ENCODE data around the gene PLEKHA5. TPM values are rescaled to one million over a fixed set of nuclear protein-coding genes. Genes with fewer than 3 reads are reported as not detected.
"Not testable (repeated sequence)": the region's sequence is repeated elsewhere in the genome, so short reads cannot be mapped to it uniquely, and the experiment has no call there.

PLEKHA5 gene
- polyA plus RNA-seq, 1 of the 3 experiments (the other 2 are of a cell fraction): 7.1 TPM

DNA sequence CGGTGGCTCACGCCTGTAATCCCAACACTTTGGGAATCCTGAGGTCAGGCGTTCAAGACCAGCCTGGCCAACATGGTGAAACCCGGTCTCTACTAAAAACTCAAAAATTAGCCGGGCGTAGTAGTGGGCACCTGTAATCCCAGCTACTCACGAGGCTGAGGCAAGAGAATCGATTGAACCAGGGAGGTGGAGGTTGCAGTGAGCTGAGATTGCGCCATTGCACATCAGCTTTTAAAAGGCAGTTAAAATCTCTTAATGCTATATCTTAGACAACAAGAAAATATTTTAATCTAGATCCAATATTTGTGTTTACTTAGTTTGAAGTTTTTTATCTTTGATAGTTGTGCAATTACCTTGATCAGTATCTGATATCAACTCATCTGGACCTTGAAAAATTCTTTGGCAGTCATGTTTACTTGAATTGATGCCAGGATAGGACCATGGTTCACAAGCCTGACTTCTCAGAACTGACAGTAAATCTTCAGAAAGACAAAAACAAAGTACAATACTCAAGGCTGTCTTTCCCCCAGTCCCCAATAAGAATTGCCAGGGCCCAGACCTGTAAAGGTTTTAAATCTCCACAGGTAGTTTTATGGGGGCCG, 174.7 kb downstream of the PLEKHA5 start:
- no peak overlapping the region for H2AFZ ChIP-seq (ENCODE audit: low read depth)
- no peak overlapping the region for H3K27ac ChIP-seq (ENCODE audit: low read depth in 2 of 2, low read length in 1 of 2)
- H3K9me3 ChIP-seq: no peaks in the 10 kb centered on the region
- CTCF ChIA-PET: interaction anchor here (1.0 to 1.7 kb wide), 3 partner anchors 11 to 122 kb away, joined by 4 to 5 read pairs (median 5); no protein-coding TSS in a partner anchor
- no peak for DNase-seq
- H3K4me1 ChIP-seq (ENCODE audit: control insufficient read depth in 1 of 2, insufficient read depth in 2 of 2, low read depth in 1 of 2, low read length in 1 of 2): peaks cover 0 to 4% of the 10 kb centered on the region in 2 experiments; a peak in 1 of 4 replicates
- no peak overlapping the region for H3K4me2 ChIP-seq
- POLR2A ChIA-PET: no interaction called here
- TF ChIP-seq SMC3 (IDR thresholded peaks at IDR 0.05; ENCODE audit: low read depth, low read length) (no peak), FOXJ3 (CRISPR knock-in tag; IDR thresholded peaks at IDR 0.05) (no peak), NRF1 (IDR thresholded peaks at IDR 0.05; ENCODE audit: low read depth, low read length) (no peak), FOXM1 (IDR thresholded peaks at IDR 0.05; ENCODE audit: low read depth) (no peak), ELF1 (IDR thresholded peaks at IDR 0.05) (no peak), MEF2A (IDR thresholded peaks at IDR 0.05; ENCODE audit: borderline replicate concordance, low read depth) (no peak), RAD21 (IDR thresholded peaks at IDR 0.05; ENCODE audit: low read length) (no peak), EP300 (IDR thresholded peaks at IDR 0.05; ENCODE audit: borderline replicate concordance in 1 of 2, low read depth in 1 of 2, low read length in 1 of 2) (no peak), MAX (IDR thresholded peaks at IDR 0.05; ENCODE audit: low read depth) (no peak)
- no peaks in the 10 kb centered on the region for H4K20me1 ChIP-seq (ENCODE audit: insufficient read depth)
- H3K4me3 ChIP-seq (ENCODE audit: low read depth in 2 of 2, low read length in 1 of 2): no peak overlapping the region
- H3K36me3 ChIP-seq (replicated peaks in 1 of 2; ENCODE audit: control insufficient read depth in 1 of 2, insufficient read depth in 2 of 2, low read length in 1 of 2): no peaks in the 10 kb centered on the region
- H3K27me3 ChIP-seq (ENCODE audit: insufficient read depth): no peaks in the 10 kb centered on the region
- H3K79me2 ChIP-seq (ENCODE audit: insufficient read depth): no peaks in the 10 kb centered on the region
- H3F3A ChIP-seq (replicated peaks; ENCODE audit: insufficient read depth): peaks cover 2% of the 10 kb centered on the region
- no peaks in the 10 kb centered on the region for H3K9me2 ChIP-seq
- WGBS (ENCODE audit: low lambda C conversion rate): 96% methylated on average over 10 of the region's 10 CpGs
- H3K9ac ChIP-seq: no peak overlapping the region

DNA sequence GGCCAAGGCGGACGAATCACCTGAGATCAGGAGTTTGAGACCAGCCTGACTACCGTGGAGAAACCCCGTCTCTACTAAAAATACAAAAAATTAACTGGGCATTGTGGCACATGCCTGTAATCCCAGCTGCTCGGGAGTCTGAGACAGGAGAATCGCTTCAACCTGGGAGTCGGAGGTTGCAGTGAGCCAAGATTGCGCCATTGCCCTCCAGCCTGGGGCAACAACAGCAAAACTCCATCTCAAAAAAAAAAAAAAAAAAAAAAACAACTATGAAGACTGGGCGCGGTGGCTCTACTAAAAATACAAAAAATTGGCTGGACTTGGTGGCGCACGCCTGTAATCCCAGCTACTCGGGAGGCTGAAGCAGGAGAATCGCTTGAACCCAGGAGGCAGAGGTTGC, 176.1 kb downstream of the PLEKHA5 start:
- DNase-seq; H3K4me2 ChIP-seq; POLR2A ChIA-PET; H3K4me1 ChIP-seq (ENCODE audit: control insufficient read depth in 1 of 2, insufficient read depth in 2 of 2, low read depth in 1 of 2, low read length in 1 of 2); H3K4me3 ChIP-seq (ENCODE audit: low read depth in 2 of 2, low read length in 1 of 2); H3K36me3 ChIP-seq (replicated peaks in 1 of 2; ENCODE audit: control insufficient read depth in 1 of 2, insufficient read depth in 2 of 2, low read length in 1 of 2); H3K27ac ChIP-seq (ENCODE audit: low read depth in 2 of 2, low read length in 1 of 2); H4K20me1 ChIP-seq (ENCODE audit: insufficient read depth); H3K9ac ChIP-seq; H3K9me3 ChIP-seq; H3K9me2 ChIP-seq; H3K27me3 ChIP-seq (ENCODE audit: insufficient read depth); H3K79me2 ChIP-seq (ENCODE audit: insufficient read depth); H3F3A ChIP-seq (replicated peaks; ENCODE audit: insufficient read depth); H2AFZ ChIP-seq (ENCODE audit: low read depth): not testable (repeated sequence)
- WGBS (ENCODE audit: low lambda C conversion rate): 95% methylated on average over 14 of the region's 14 CpGs
- CTCF ChIA-PET: interaction anchor here (1.5 kb wide), 1 partner anchor 17 kb away, joined by 4 read pairs; no protein-coding TSS in a partner anchor

- no peak overlapping the region for H3K9ac ChIP-seq
- 98% methylated on average over 27 of the region's 35 CpGs for WGBS (ENCODE audit: low lambda C conversion rate)
- DNase-seq: no peak
- no peaks in the 10 kb centered on the region for H3K27me3 ChIP-seq (ENCODE audit: insufficient read depth)
- H3K27ac ChIP-seq (ENCODE audit: low read depth in 2 of 2, low read length in 1 of 2): no peak overlapping the region
- no peaks in the 10 kb centered on the region for H3K9me3 ChIP-seq
- POLR2A ChIA-PET: no interaction called here
- H2AFZ ChIP-seq (ENCODE audit: low read depth): no peak overlapping the region
- H3K4me1 ChIP-seq (ENCODE audit: control insufficient read depth in 1 of 2, insufficient read depth in 2 of 2, low read depth in 1 of 2, low read length in 1 of 2): no peaks in the 10 kb centered on the region; a peak in 1 of 4 replicates
- H3K4me3 ChIP-seq (ENCODE audit: low read depth in 2 of 2, low read length in 1 of 2): no peak overlapping the region
- no peak overlapping the region for H3K4me2 ChIP-seq
- H3K9me2 ChIP-seq: no peaks in the 10 kb centered on the region
- CTCF ChIA-PET: interaction anchor here (1.5 kb wide), 1 partner anchor 18 kb away, joined by 4 read pairs; no protein-coding TSS in a partner anchor
- H3K79me2 ChIP-seq (ENCODE audit: insufficient read depth): no peaks in the 10 kb centered on the region
- H4K20me1 ChIP-seq (ENCODE audit: insufficient read depth): no peaks in the 10 kb centered on the region
- TF ChIP-seq USF2 (IDR thresholded peaks at IDR 0.05; ENCODE audit: borderline replicate concordance, low read depth, low read length): no peak
- no peak for TF ChIP-seq MXI1 (IDR thresholded peaks at IDR 0.05; ENCODE audit: low read depth, low read length)
- H3F3A ChIP-seq (replicated peaks; ENCODE audit: insufficient read depth): no peaks in the 10 kb centered on the region
- H3K36me3 ChIP-seq (replicated peaks in 1 of 2; ENCODE audit: control insufficient read depth in 1 of 2, insufficient read depth in 2 of 2, low read length in 1 of 2): no peaks in the 10 kb centered on the region
Observed at GRCh38 chr12:19306366-19306765, 176.8 kb downstream of the PLEKHA5 start.
